Activated CD4-positive, CD25-positive, alpha-beta regulatory T cell treated with anti-CD3 and anti-CD28 coated beads, Interleukin-2, amount 50 U/mL, for 16 hours (primary cell): Measurements from ENCODE around the gene MYH7.

Experiments used
- DNase-seq: peaks from one replicate; pipeline ENCODE4 v3.0.0-alpha.2; 2020; ENCODE audit warnings: low read depth, low spot score

The MYH7 gene

DNA sequence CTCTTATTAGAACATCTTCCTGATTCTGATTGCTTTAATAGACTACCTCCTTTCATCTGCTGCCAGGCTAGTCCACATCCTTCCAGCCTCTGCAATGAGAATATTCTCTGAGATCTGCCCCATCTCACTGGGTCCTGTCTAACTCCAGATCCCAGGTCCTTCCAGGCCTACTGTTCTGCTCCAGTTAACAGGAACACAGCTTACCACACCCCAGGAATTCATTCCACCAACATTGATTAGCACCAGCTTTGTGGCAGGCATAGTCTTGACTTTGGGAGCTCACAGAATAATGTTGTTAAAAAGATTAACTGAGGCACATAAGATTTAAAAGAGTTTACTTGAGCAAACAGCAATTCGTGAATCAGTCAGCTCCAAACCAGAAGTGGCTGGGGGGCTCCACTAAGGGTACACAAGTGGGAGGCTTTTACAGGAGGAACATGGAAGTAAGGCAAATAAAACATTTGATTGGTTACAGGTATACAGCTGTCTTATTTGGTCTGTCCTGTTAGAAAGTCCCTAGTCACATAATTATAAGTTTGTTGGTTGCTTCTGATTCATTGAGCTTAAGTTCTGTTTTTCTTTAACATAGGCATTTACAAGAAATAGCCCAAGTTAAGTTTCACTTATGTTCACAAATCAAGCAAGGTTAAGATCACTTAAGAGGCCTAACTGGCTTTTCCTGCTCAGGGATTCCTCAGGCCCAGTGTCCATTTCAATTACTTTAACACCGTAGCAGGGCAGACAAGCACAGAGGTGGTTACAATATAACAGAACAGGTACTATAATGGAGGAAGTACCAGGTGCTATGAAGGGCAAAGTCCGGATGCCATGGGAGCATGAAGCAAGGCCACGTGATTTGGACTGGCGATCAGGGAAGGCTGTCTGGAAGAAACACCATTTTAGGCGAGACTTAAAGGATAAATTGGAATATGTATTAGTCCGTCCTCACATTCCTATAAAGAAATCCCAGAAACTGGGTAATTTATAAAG, 12.2 kb upstream of the MYH7 start:
- no peak for DNase-seq

DNA sequence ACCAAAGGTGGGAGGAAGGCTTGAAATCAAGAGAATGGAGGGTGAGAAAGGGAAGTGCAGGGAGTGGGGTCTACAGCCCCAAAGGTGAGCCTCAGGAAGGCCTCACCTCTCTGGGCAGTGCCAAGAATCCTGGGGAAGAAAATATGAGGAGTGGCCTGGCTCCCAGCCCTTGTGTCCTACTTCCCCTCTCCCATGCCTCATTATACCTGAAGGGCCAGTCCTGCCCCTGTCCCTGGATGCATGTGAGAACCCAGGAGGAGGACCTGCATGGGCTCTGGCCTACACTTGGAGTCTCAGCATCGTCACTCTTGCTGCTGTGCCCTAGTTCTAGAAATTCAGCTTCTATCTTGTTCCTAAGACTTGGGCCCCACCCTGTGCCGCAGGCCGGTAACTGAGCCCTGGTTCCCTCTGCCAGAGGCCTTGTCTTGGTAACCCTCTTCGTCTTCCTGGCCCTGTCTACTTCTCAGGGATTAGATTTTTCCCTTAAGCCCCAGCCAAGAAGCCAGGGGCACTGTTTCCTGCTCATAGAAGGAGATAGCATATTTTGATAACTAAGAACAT, 10.9 kb upstream of the MYH7 start:
- DNase-seq: no peak

GRCh38 chr14:23445773-23446172, 10.3 kb upstream of the MYH7 start:
- DNase-seq: no peak

- DNase-seq: no peak
These were observed 8.9 kb upstream of the MYH7 start for GRCh38 chr14:23444314-23444713.

GRCh38 chr14:23443881-23444280, 8.4 kb upstream of the MYH7 start:
- no peak for DNase-seq

DNA sequence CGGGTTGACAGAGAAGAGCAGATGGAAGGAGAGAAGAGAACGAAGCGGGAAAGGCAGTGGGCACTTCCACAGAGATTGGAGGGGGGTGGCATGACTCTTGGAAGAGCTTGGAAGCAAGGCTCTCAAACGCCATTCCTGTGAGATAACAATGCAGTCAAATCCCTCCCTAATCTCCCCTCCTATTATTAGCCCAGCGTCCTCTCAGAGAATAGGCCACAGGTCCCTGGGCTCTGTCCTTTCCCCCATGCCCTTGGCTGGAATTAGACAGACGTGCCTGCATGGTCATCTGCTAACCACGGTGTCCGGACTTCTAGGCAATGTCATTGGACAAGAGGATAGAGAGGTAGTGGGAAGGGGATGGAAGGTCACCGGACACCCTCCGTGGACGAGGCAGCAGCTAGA, 8.0 kb upstream of the MYH7 start:
- no peak for DNase-seq

GRCh38 chr14:23442721-23443356, 7.4 kb upstream of the MYH7 start:
- DNase-seq: no peak

- no peak for DNase-seq
These were observed 5.6 kb upstream of the MYH7 start for GRCh38 chr14:23441076-23441475.

DNA sequence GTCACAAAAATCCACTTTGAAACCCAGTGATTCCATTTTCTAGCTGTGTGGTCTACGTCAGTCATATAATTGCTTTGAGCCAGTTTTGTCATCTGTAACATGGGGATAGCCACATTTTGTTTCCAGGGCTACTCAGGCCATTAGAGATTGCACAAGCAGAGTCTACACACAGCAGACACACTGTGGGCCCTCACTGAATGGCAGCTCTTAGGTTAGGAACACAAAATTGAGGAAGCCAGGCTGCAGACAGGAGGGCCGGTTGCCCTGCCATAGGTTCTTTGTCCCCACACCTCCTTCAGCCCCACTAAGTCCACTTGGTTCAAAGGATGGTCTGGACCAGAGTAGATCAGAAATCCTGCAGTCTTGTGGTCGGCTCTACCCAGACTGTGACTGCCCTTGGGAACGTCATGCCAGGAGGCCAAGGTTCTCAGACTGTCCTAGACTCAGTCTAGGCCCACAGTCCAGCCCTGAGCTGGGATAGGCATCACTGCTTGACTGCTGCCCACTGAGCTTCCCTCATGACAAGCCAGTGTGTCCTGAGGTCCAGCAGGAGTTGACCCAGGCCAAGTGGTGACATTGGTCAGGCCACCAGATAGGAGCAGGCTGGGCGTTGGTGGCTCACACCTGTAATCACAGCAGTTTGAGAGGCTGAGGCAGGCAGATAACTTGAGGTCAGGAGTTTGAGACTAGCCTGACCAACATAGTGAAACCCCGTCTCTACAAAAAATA, 3.8 kb upstream of the MYH7 start:
- DNase-seq: no peak

- DNase-seq: no peak
These were observed 2.9 kb upstream of the MYH7 start for GRCh38 chr14:23438101-23438971.

GRCh38 chr14:23437133-23438100, 2.0 kb upstream of the MYH7 start:
- no peak for DNase-seq

DNA sequence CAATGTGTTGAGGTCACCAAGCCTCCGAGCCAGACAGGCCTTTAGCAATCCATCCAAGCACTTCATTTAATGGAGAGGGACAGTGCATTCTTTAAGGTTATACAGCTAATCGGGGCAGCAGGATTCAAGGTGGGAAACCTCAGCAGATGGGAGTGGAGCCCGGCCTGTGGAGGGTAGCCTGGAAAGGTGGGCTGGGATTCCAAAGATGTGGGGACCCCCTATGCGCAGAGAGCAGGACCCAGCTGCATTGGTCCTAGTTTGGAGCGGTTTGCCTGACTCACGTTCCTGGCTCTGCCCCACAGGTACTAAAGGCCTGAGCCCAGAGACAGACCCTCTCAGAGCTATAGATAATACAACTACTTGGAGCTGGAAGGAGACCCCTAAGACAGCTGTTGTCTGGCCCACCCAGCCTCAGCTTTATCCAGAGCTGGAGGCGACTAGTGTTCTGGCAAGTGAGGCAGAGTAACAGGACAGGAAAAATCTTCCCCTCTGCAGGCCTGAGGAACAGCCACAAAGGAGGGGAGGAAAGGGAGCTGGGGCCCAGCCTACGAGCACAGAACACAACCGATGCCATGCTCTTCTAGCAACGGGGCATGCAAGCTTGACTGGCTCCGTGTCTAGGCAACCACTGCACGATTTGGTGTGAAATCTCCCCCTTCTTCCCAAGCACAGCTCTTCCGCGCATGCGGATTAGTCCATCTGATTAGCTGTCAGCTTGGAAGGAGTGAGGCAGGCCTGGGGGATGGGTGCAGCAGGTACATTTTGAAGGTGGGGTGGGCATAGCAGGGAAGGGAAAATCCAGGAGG, 1.1 kb upstream of the MYH7 start:
- no peak for DNase-seq

DNA sequence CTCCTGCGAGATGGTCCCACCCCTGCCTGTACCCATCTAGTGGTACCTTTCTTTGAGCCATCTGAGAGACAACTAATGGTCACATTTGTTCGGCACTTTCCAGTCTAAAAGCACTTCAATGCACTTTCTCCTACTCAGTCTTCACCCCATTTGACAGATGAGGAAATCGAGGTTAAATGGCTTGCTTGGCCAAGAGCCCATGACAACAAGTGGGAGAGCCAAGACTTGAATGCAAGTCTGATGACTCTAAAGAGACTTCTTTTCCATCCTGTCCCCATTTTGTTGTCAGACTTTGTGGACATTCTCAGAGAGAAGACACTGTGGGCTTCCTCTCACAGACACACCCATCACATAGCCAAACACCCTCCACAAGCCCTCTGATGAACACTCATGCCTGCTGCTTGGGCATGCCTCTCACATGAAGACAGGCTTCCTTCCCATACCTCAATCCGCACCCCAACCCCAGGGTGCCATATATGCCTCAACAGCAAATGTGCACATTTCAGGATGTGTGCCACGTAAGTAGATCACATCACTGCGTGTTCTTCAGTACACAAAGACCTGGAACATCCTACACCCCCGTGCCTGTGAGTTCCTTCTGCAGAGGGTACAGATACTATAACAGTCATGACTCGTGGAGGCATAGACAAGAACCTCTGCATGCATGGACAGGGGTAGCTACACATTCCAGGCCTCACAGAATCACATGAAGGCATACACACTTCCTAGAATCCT, 805 bp downstream of the MYH7 start:
- no peak for DNase-seq

GRCh38 chr14:23433457-23433856, 2.0 kb downstream of the MYH7 start:
- no peak for DNase-seq

GRCh38 chr14:23432946-23433345, 2.5 kb downstream of the MYH7 start:
- DNase-seq: no peak

DNA sequence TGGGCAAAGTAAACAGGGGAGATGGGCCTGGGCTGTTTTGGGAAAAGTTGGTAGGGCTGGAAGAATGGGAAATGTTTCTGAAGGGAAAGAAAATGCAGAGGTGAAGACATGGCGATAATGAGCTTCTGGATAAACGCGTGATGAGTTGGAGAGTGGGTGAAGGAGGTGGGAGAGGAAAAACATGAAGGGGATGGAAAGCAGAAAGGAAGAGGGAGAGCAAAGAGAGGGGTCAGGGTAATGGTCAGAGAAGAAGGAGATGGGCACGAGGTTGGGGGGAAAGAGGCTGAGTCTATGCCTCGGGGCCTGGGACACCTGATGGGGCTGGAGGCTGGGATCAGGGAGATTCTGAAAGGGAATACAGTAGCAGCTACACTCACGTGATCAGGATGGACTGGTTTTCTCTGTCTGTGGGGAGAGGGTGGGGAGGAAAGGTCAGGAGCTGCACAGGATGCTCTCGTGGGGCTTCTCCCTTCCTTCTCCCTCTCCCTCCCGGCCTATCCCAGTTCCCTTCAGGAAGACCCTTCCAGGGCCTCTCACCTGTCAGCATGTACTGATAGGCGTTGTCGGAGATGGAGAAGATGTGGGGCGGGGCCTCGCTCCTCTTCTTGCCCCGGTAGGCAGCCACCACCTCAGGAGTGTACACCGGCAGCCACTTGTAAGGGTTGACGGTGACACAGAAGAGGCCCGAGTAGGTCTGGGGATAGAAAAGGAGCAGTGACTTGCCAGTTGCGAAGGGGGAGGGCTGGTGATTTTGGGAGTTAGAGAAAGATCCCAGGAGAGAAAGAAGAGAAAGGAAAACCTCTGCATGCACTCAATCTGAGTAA, 3.1 kb downstream of the MYH7 start:
- DNase-seq: no peak

- DNase-seq: no peak
These were observed 4.0 kb downstream of the MYH7 start for GRCh38 chr14:23431486-23431885.

- no peak for DNase-seq
These were observed 4.8 kb downstream of the MYH7 start for GRCh38 chr14:23430723-23431085.
